Measurements from ENCODE around the gene SAMD4A. TPM values are rescaled to one million over a fixed set of nuclear protein-coding genes. Genes with fewer than 3 reads are reported as not detected.

SAMD4A gene
- total RNA-seq, 4 donors from 2014 or later: 15.3 to 40.2 (median 22.3) TPM

DNA sequence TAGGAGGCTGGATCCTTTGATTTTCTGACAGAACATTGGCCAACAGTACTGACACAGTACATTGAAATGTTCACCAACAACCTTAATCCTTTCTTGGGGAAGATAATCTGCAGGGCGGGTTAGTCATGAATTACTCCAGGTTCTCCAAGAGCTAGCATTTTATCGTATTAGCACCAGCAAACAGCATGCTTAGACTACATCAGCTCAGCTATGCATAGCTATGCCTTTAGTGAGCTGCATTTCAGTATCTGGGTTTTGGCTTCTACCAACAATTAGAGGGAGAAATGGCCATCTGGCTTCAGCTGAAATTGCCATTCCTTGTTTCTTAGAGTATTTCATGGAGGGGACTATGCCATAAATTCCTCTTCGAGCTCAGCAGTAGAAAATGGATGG, 33.8 kb downstream of the SAMD4A start:
- Histone ChIP-seq H3K27me3 (no peaks in the 10 kb centered on the region), H3K27ac (no peak overlapping the region), H3K36me3 (no peaks in the 10 kb centered on the region), H3K9me3 (no peaks in the 10 kb centered on the region), H3K4me1 (peaks cover 0 to 13% (median 4%) of the 10 kb centered on the region in 4 donors), H3K4me3 (no peak overlapping the region)
- in situ Hi-C loops (cut with MboI; ENCODE audit: low pct_ligation_motif_present in 1 of 4, low pct_unique_long_range_greater_than_20kb in 1 of 4, low sequenced_read_pairs in 3 of 4): no loop called here
- 92 to 100% methylated on average over 1 to 3 of the region's 3 CpGs for WGBS, 2 donors (ENCODE audit: low coverage in 1 of 2)
- DNase-seq: no peak
- no peak for TF ChIP-seq CTCF (IDR thresholded peaks at IDR 0.05)
- no peak for TF ChIP-seq POLR2A (IDR thresholded peaks at IDR 0.05)
- TF ChIP-seq EP300 (IDR thresholded peaks at IDR 0.05; ENCODE audit: low read depth): no peak
- TF ChIP-seq POLR2AphosphoS5 (IDR thresholded peaks at IDR 0.05): no peak
- intact Hi-C loops (cut with DNase I; ENCODE audit: low total_unique reads): no loop called here

- TF ChIP-seq EP300 (IDR thresholded peaks at IDR 0.05; ENCODE audit: low read depth): no peak
- no peak for TF ChIP-seq POLR2AphosphoS5 (IDR thresholded peaks at IDR 0.05)
- no peak for TF ChIP-seq CTCF (IDR thresholded peaks at IDR 0.05)
- no peak for TF ChIP-seq POLR2A (IDR thresholded peaks at IDR 0.05)
- intact Hi-C loops (cut with DNase I; ENCODE audit: low total_unique reads): no loop called here
- Histone ChIP-seq H3K9me3 (no peaks in the 10 kb centered on the region), H3K4me1 (peaks cover 0 to 20% (median 9%) of the 10 kb centered on the region in 4 donors), H3K27me3 (no peaks in the 10 kb centered on the region), H3K27ac (no peak overlapping the region), H3K4me3 (no peak overlapping the region), H3K36me3 (no peaks in the 10 kb centered on the region)
- in situ Hi-C loops (cut with MboI; ENCODE audit: low pct_ligation_motif_present in 1 of 4, low pct_unique_long_range_greater_than_20kb in 1 of 4, low sequenced_read_pairs in 3 of 4): no loop called here
- DNase-seq: no peak
- 60 to 70% methylated on average over 1 of the region's 1 CpG for WGBS, 2 donors (ENCODE audit: low coverage in 1 of 2)
Measured at GRCh38 chr14:54603362-54603761, 36.4 kb downstream of the SAMD4A start.

DNA sequence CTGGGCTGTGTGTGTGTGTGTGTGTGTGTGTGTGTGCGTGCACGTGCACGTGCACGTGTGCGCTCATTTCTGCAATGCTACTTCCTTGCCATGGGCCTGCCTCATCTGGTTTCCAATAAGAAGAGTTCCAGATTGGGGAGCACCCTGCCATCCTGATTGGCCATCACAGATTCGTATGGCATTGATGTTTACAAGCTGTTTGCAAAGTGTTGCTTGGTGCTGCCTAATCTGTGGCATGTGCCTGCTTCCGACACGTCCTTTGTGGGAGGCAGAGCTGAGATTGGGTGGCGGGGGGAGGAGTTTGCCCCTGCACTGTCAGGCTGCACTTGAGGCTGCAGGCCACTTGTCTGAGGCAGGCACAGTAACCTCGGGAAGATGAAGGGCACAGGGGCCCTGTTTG, 39.2 kb downstream of the SAMD4A start:
- Histone ChIP-seq H3K27me3 (no peaks in the 10 kb centered on the region), H3K4me3 (no peak overlapping the region), H3K27ac (peak overlapping the region; percentile 8 to 51 (median 34)), H3K36me3 (no peaks in the 10 kb centered on the region), H3K9me3 (no peaks in the 10 kb centered on the region), H3K4me1 (peaks cover 0 to 19% (median 5%) of the 10 kb centered on the region in 4 donors)
- DNase-seq: no peak
- 27 to 77% methylated on average over 3 to 10 of the region's 10 CpGs for WGBS, 2 donors (ENCODE audit: low coverage in 1 of 2)
- in situ Hi-C loops (cut with MboI; ENCODE audit: low pct_ligation_motif_present in 1 of 4, low pct_unique_long_range_greater_than_20kb in 1 of 4, low sequenced_read_pairs in 3 of 4): no loop called here
- intact Hi-C loops (cut with DNase I; ENCODE audit: low total_unique reads): no loop called here
- TF ChIP-seq EP300 (IDR thresholded peaks at IDR 0.05; ENCODE audit: low read depth) (no peak), POLR2A (IDR thresholded peaks at IDR 0.05) (no peak), POLR2AphosphoS5 (IDR thresholded peaks at IDR 0.05) (no peak), CTCF (IDR thresholded peaks at IDR 0.05) (no peak)

- in situ Hi-C loops (cut with MboI; ENCODE audit: low pct_ligation_motif_present in 1 of 4, low pct_unique_long_range_greater_than_20kb in 1 of 4, low sequenced_read_pairs in 3 of 4): no loop called here
- no peaks in the 10 kb centered on the region for H3K27me3 ChIP-seq
- WGBS, 2 donors (ENCODE audit: low coverage in 1 of 2): 79 to 100% methylated on average over 1 to 3 of the region's 3 CpGs
- no peaks in the 10 kb centered on the region for H3K9me3 ChIP-seq
- TF ChIP-seq POLR2AphosphoS5 (IDR thresholded peaks at IDR 0.05) (no peak), EP300 (IDR thresholded peaks at IDR 0.05; ENCODE audit: low read depth) (no peak)
- H3K4me3 ChIP-seq: no peak overlapping the region
- no peaks in the 10 kb centered on the region for H3K36me3 ChIP-seq
- peaks cover 0 to 19% (median 5%) of the 10 kb centered on the region in 4 donors for H3K4me1 ChIP-seq
- no peak for DNase-seq
- intact Hi-C loops (cut with DNase I; ENCODE audit: low total_unique reads): no loop called here
- H3K27ac ChIP-seq: peak overlapping the region; percentile 8 to 51 (median 34)
Measured at GRCh38 chr14:54606631-54607133, 39.8 kb downstream of the SAMD4A start.

DNA sequence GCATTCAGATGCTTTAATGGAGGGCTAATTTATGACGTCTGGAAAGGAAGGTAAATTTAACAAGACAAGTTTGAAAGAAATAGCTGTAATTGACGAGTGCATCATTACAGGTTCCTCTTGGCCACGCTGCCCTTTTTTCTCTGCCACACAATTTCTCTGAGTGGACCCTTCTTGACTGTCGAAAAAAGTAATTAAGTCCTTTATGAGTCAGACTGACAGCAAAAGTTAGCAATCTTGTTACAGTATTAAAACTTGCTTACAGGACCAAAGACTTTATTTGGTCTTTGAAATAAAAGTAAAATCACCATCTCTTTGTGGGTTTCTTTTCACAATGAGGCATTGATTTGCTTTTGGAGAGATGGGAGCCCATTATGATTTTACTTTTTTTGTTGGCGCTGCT, 42.6 kb downstream of the SAMD4A start:
- WGBS, 2 donors (ENCODE audit: low coverage in 1 of 2): 68 to 69% methylated on average over 5 of the region's 5 CpGs
- Histone ChIP-seq H3K27ac (peak overlapping the region in 2 of 4 donors; percentile 9 to 18), H3K9me3 (no peaks in the 10 kb centered on the region), H3K4me1 (peaks cover 0 to 19% (median 5%) of the 10 kb centered on the region in 4 donors), H3K36me3 (no peaks in the 10 kb centered on the region), H3K4me3 (no peak overlapping the region), H3K27me3 (no peaks in the 10 kb centered on the region)
- TF ChIP-seq EP300 (IDR thresholded peaks at IDR 0.05; ENCODE audit: low read depth) (no peak), CTCF (IDR thresholded peaks at IDR 0.05) (no peak)
- intact Hi-C loops (cut with DNase I; ENCODE audit: low total_unique reads) (no loop called here), in situ Hi-C loops (cut with MboI; ENCODE audit: low pct_ligation_motif_present in 1 of 4, low pct_unique_long_range_greater_than_20kb in 1 of 4, low sequenced_read_pairs in 3 of 4) (no loop called here)
- no peak for DNase-seq

Data from transverse colon (tissue), 4 donors.